GM21528 (cell line): Measurements from ENCODE around the gene RTP5.
"Not testable (repeated sequence)": the region's sequence is repeated elsewhere in the genome, so short reads cannot be mapped to it uniquely, and the experiment has no call there.

Source experiments
- ATAC-seq: cut with Tn5 transposase; IDR thresholded peaks from one replicate; pipeline ENCODE4 v1.9.1; 2021; ENCODE audit warnings: mild to moderate bottlenecking, moderate library complexity; ENCODE audit not compliant: unreplicated experiment, low FRiP score

The RTP5 gene

DNA sequence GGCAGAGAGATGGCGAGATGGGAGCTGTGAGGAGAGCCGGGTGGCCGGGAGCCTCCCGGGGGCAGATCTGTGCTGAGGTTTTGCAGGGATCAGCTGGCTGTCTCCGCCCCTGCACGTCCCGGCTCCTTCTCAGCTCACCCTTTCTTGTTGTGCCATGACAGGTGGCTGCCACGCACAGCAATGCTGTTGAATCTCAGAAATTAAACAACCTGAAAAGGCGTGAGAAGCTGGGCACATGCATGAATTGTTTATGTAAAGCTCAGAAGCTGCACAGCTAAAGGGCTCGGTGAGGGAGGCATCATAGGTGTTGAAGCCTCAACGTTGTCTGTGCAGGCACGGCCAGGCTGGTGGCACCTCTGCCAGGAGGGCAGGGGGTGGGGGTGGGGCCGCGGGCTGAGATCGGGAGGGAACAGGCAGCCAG lies 858 bp upstream of the RTP5 start:
- no peak for ATAC-seq

DNA sequence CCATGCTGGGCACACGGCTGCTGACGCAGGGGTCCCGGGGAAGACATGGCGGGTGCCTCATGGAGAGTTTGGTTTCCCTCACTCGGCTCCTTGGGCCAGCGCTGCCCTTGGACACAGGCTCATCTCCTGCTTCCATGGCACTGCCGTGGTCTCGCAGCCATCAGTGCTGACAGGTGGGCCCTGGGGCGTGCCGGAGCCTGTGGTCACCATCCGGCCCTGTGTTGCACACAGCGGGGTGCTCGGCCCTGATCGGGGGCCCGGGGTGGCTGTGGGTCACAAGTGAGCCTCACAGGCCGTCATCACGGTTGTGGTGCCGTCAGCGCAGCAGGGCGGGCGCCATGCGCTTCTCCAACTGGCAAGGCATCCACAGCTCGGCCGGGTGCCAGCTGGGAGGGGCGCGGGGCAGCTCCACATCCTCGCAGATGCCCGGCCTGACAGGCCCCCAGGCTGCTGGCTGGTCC lies 582 bp downstream of the RTP5 start:
- no peak for ATAC-seq

- ATAC-seq = no peak
Measured at GRCh38 chr2:241870611-241871537, 1.3 kb downstream of the RTP5 start.

DNA sequence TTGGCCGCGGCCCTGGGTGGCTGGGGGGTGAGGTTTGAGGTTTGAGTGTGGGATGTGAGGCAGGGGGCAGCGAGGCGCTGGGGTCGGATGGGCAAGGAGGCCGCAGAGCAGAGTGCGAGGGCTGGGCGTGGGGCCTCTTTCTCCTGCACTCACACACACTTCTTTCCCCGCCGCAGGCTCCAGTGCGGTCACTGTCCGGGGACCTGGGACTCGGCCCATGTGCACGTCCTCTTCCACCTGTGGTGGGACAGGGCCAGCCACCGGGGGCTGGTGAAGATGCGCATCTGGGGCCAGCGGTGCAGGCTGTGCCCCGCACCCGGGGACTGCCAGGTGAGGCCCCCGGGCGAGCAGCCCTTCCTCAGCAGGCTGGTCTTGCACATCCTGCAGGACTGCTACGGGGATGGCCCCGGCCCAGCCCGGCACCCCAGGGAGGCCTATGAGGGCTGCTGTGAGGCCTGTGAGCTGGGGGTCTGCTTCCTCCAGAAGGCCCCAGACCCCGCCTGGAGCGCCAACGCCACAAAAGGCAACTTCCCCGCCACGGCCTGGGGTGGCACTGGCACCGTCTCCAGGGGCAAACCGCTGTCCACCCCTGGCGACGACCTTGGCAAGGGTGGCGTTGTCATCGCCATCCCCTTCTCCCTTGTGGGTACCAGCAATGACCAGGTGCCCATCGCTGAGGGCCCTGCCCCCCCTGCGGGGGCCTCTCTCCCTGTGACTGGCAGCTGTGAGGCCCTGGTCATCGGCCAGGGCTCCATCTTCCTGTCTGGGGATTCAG lies 2.2 kb downstream of the RTP5 start:
- ATAC-seq = no peak

GRCh38 chr2:241872313-241872642 lies 2.7 kb downstream of the RTP5 start:
- ATAC-seq = no peak

- no peak for ATAC-seq
Measured at GRCh38 chr2:241873081-241873802, 3.7 kb downstream of the RTP5 start.

DNA sequence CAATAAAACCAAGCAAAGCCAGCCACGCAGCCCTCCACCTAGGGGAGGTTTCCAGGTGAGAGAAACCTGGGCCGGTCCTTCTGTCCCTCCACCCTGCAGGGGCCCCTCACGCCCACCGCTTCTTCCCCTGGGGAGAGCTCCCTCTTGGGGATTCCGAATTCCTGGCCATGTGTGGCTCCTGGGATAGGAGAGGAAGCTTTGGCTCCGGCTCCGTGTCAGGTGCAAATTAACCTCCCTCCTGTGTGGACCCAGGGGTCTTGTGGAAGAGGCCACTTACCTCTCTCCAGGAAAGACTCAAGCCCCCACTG lies 4.2 kb downstream of the RTP5 start:
- no peak for ATAC-seq

- no peak for ATAC-seq
Measured at GRCh38 chr2:241874277-241874925, 4.9 kb downstream of the RTP5 start.

DNA sequence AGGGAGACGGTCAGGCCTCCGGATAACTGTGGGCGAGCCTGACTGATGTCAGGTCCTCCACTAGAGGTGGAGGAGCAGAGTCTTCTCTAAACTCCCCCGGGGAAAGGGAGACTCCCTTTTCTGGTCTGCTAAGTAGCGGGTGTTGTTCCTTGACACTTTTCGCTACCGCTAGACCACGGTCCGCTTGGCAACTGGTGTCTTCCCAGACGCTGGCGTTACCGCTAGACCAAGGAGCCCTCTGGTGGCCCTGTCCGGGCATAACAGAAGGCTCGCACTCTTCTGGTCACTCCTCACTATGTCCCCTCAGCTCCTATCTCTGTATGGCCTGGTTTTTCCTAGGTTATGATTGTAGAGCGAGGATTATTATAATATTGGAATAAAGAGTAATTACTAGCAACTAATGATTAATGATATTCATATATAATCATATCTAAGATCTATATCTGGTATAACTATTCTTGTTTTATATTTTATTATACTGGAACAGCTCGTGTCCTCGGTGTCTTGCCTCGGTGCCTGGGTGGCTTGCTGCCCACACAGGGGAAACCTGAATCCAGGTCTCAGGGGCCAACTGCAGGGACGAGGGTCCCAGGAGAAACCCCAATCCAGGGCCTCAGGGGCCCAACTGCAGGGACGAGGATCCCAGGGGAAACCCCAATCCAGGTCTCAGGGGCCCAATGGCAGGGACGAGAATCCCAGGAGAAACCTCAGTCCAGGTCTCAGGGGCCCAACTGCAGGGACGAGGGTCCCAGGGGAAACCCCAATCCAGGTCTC lies 6.4 kb downstream of the RTP5 start:
- ATAC-seq = not testable (repeated sequence)

DNA sequence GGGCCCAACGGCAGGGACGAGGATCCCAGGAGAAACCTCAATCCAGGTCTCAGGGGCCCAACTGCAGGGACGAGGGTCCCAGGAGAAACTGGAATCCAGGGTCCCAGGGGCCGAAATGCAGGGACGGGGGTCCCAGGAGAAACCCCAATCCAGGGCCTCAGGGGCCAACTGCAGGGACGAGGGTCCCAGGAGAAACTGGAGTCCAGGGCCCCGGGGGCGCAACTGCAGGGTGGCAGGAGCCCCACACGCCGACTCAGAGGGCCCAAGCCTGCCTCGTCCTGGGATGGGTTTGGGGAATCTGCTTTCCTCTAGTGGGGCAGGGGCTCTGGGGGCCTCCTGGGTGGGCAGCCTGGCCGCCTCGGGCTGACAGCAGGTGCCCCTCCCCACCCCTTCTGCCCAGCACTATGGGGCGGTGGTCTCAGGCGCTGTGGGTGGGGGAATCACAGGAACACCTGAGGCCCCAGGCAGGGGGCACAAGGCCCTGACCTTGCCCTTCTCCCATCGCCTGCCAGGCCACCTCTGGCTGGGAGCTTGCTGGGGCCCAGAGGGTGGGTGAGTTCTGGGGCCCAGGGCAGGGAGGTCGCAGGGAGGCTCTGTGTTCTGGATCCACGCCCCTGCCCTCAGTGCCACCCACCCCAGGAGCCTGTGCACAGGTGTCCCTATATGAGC lies 7.1 kb downstream of the RTP5 start:
- no peak for ATAC-seq

- no peak for ATAC-seq
Measured at GRCh38 chr2:241877197-241877685, 7.7 kb downstream of the RTP5 start.

- ATAC-seq = no peak
Measured at GRCh38 chr2:241877989-241878970, 8.8 kb downstream of the RTP5 start.

- no peak for ATAC-seq
Measured at GRCh38 chr2:241879326-241879725, 9.8 kb downstream of the RTP5 start.

- ATAC-seq = no peak
Measured at GRCh38 chr2:241880311-241881073, 11.0 kb downstream of the RTP5 start.

DNA sequence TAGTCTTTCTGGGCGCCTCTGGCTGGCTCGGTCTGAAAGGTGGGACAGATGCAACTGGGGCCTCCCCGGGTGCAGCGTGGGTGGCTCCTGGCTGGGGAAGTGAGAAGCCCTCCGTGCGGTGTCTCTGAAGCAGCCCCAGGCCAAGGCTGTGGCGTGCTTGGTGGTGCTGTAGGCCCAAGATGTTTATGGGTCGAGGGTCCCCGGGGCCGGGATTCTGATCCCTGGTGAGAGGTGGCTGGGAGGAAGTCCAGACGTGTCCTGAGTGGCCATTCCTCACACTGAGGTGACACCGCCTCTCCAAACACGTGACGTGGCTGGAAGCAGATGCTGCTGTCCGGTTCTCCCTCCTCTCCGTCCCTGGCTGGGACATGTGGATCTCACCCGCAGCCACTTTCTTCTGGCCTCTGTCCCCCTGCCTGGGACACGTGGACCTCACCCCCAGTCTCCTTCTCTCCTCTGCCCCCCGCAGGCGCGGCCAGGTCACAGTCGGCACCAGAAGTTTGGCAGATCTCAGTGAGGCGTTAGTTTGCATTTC lies 12.6 kb downstream of the RTP5 start:
- ATAC-seq = peak; percentile 71

DNA sequence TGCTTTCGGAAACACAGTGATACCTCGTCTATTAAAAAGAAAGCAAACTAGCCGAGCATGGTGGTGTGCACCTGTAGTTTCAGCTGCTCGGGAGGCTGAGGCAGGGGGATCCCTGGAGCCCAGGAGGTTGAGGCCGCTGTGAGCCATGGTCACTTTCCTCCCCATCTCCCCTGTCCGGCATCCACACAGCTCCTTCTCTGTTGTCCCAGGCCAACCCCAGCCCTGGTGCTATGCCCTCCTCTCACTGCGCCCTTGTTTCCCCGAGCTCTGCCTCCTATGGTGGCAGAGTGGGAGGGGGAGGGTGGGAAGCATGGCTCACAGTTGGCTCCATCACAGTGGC lies 15.4 kb downstream of the RTP5 start:
- no peak for ATAC-seq

GRCh38 chr2:241885291-241885945 lies 15.9 kb downstream of the RTP5 start:
- ATAC-seq = no peak
